OCI-LY7 (cell line): ENCODE data around the gene RNF17.

Experiments
- CTCF ChIP-seq: fragments of 200-600 bp; sonication (generic); conservative IDR thresholded peaks from 2 replicates; pipeline ENCODE4 v1.5.1; 2014; ENCODE audit warnings: mild to moderate bottlenecking, antibody characterized with exemption, low read length, moderate library complexity, mixed read lengths
- EZH2phosphoT487 ChIP-seq: fragments of 200-600 bp; sonication (generic); IDR thresholded peaks from 2 replicates; pipeline ENCODE4 v1.6.1; 2018; ENCODE audit warnings: low read depth, borderline replicate concordance, mild to moderate bottlenecking, mixed run types, antibody characterized with exemption, low read length, moderate library complexity, mixed read lengths

- TF ChIP-seq EZH2phosphoT487: no peak
- TF ChIP-seq CTCF: no peak
Observed at GRCh38 chr13:24905242-24905641, 141.3 kb downstream of the RNF17 start.
